HEK293T (cell line): ENCODE results near the gene RGS1.

Experiments used
- ARNT ChIP-seq: fragments of 450-650 bp; IDR thresholded peaks from 2 replicates; pipeline ENCODE4 v1.6.1; 2017; ENCODE audit warnings: mild to moderate bottlenecking
- BHLHE40 ChIP-seq: fragments of 450-650 bp; IDR thresholded peaks from 2 replicates; pipeline ENCODE4 v1.6.1; 2016; ENCODE audit warnings: mild to moderate bottlenecking, moderate library complexity, borderline replicate concordance
- FOXA1 ChIP-seq: fragments of 450-650 bp; IDR thresholded peaks from 2 replicates; pipeline ENCODE4 v1.6.1; 2016; ENCODE audit warnings: mild to moderate bottlenecking
- FOXM1 ChIP-seq: fragments of 450-650 bp; IDR thresholded peaks from 2 replicates; pipeline ENCODE4 v1.6.1; 2017; ENCODE audit warnings: mild to moderate bottlenecking, borderline replicate concordance
- NFRKB ChIP-seq: fragments of 450-650 bp; IDR thresholded peaks from 2 replicates; pipeline ENCODE4 v1.6.1; 2016; ENCODE audit warnings: mild to moderate bottlenecking, moderate library complexity
- PKNOX1 ChIP-seq: fragments of 450-650 bp; IDR thresholded peaks from 2 replicates; pipeline ENCODE4 v1.6.1; 2016
- TARDBP ChIP-seq: fragments of 450-650 bp; IDR thresholded peaks from 2 replicates; pipeline ENCODE4 v1.6.1; 2016

- no peak for TF ChIP-seq BHLHE40
- no peak for TF ChIP-seq TARDBP
- no peak for TF ChIP-seq FOXA1
- no peak for TF ChIP-seq NFRKB
- no peak for TF ChIP-seq FOXM1
- TF ChIP-seq PKNOX1 = no peak
- no peak for TF ChIP-seq ARNT
Observed at GRCh38 chr1:192566657-192567056, 8.9 kb upstream of the RGS1 start.
